ENCODE results near the gene PBX3. TPM values are rescaled to one million over a fixed set of nuclear protein-coding genes. Genes with fewer than 3 reads are reported as not detected.

The PBX3 gene
- total and polyA plus RNA-seq, 10 of the 15 experiments (the other 5 are each of a cell fraction or from before 2014, with no cell fraction given) = 6.7 to 146 (median 22.2) TPM

DNA sequence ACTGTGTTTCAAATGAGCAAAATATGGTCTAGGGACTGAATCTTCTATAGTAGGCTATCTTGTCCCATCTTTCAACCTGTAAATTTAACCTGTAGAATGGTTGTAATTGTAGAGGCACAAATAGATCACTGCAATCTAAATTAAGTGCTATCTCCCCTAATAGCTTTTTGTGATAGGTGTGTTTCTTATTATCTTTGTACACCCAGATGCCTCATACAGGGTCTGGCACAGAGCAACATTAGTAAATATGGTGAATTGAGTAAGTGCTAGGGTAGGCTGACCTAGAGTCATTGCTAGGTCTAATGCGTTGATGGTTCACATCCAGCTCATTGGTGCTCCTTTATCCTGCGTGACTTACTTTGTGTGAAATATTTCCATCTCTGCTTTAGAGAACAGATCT lies 100.6 kb downstream of the PBX3 start:
- no peak overlapping the region for H3K9ac ChIP-seq (ENCODE audit: control insufficient read depth, insufficient read depth, low read length)
- CTCF ChIA-PET = interaction anchor here (1.5 to 1.6 kb wide), 2 partner anchors 18 to 73 kb away, joined by 3 to 5 read pairs; no protein-coding TSS in a partner anchor
- no peaks in the 10 kb centered on the region for H3K27me3 ChIP-seq (replicated peaks in 1 of 2; ENCODE audit: control insufficient read depth in 2 of 2, insufficient read depth in 2 of 2, low read length in 1 of 2)
- in situ Hi-C loops (cut with MboI) = no loop called here
- SMC1A ChIA-PET (ENCODE audit: uncharacterized antibody, unreplicated experiment) = interaction anchor here (1.0 to 5.6 kb wide), 2 partner anchors 9 to 17 kb away, joined by 5 to 22 read pairs; no protein-coding TSS in a partner anchor
- no peaks in the 10 kb centered on the region for H3K4me1 ChIP-seq (ENCODE audit: control insufficient read depth, insufficient read depth, low read length)
- H3K4me2 ChIP-seq (ENCODE audit: control insufficient read depth, insufficient read depth) = no peak overlapping the region
- BruUV-seq (replicated peaks) = no TSS peak
- RAD21 ChIA-PET (ENCODE audit: unreplicated experiment) = no interaction called here
- H3K4me3 ChIP-seq = no peak overlapping the region
- H2AFZ ChIP-seq (ENCODE audit: control insufficient read depth, low read depth, low read length) = no peak overlapping the region
- H4K20me1 ChIP-seq (ENCODE audit: control insufficient read depth, insufficient read depth) = no peaks in the 10 kb centered on the region
- no peaks in the 10 kb centered on the region for H3K9me3 ChIP-seq (replicated peaks; ENCODE audit: control insufficient read depth, insufficient read depth, low read length)
- no peak overlapping the region for H3K27ac ChIP-seq (ENCODE audit: control insufficient read depth, insufficient read depth)
- intact Hi-C loops (cut with micrococcal nuclease; ENCODE audit: unreplicated experiment) = loop anchor here (5.0 kb wide), 1 partner anchor 35 kb away; no protein-coding TSS in a partner anchor
- H3K79me2 ChIP-seq (ENCODE audit: control insufficient read depth, insufficient read depth, low read length) = peaks cover 22% of the 10 kb centered on the region
- 88% methylated on average over 2 of the region's 2 CpGs for WGBS (ENCODE audit: insufficient coverage, insufficient replicate concordance, low lambda C conversion rate, missing lambda C conversion rate)
- DNase-seq (ENCODE audit: low read depth, low spot score) = no peak
- peaks cover 0 to 6% of the 10 kb centered on the region in 2 experiments; a peak in 2 of 4 replicates for H3K36me3 ChIP-seq (ENCODE audit: control insufficient read depth in 2 of 2, insufficient read depth in 2 of 2, low read length in 1 of 2)
- POLR2A ChIA-PET = no interaction called here
- TF ChIP-seq, protein P1, sequence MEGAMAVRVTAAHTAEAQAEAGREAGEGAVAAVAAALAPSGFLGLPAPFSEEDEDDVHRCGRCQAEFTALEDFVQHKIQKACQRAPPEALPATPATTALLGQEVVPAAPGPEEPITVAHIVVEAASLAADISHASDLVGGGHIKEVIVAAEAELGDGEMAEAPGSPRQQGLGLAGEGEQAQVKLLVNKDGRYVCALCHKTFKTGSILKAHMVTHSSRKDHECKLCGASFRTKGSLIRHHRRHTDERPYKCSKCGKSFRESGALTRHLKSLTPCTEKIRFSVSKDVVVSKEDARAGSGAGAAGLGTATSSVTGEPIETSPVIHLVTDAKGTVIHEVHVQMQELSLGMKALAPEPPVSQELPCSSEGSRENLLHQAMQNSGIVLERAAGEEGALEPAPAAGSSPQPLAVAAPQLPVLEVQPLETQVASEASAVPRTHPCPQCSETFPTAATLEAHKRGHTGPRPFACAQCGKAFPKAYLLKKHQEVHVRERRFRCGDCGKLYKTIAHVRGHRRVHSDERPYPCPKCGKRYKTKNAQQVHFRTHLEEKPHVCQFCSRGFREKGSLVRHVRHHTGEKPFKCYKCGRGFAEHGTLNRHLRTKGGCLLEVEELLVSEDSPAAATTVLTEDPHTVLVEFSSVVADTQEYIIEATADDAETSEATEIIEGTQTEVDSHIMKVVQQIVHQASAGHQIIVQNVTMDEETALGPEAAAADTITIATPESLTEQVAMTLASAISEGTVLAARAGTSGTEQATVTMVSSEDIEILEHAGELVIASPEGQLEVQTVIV (IDR thresholded peaks at IDR 0.05; ENCODE audit: borderline replicate concordance, partially characterized antibody) = no peak
- no peak for FAIRE-seq
- peak; percentile 50 for ATAC-seq

GRCh38 chr9:125850106-125850632 lies 103.0 kb downstream of the PBX3 start:
- H4K20me1 ChIP-seq (ENCODE audit: control insufficient read depth, insufficient read depth) = no peaks in the 10 kb centered on the region
- ChIA-PET SMC1A (ENCODE audit: uncharacterized antibody, unreplicated experiment) (interaction anchor here (1.1 to 2.9 kb wide), 4 partner anchors 8 to 289 kb away, joined by 3 to 11 read pairs (median 4); no protein-coding TSS in a partner anchor), POLR2A (no interaction called here), CTCF (no interaction called here), RAD21 (ENCODE audit: unreplicated experiment) (interaction anchor here (1.1 kb wide), 1 partner anchor 20 kb away, joined by 6 read pairs; no protein-coding TSS in a partner anchor)
- no peaks in the 10 kb centered on the region for H3K4me1 ChIP-seq (ENCODE audit: control insufficient read depth, insufficient read depth, low read length)
- H3K4me2 ChIP-seq (ENCODE audit: control insufficient read depth, insufficient read depth) = no peak overlapping the region
- intact Hi-C loops (cut with micrococcal nuclease; ENCODE audit: unreplicated experiment) = no loop called here
- DNase-seq (ENCODE audit: low read depth, low spot score) (no peak), ATAC-seq (no peak), FAIRE-seq (no peak)
- in situ Hi-C loops (cut with MboI) = no loop called here
- no peaks in the 10 kb centered on the region for H3K27me3 ChIP-seq (replicated peaks in 1 of 2; ENCODE audit: control insufficient read depth in 2 of 2, insufficient read depth in 2 of 2, low read length in 1 of 2)
- BruUV-seq (replicated peaks) = no TSS peak
- H3K9me3 ChIP-seq (replicated peaks; ENCODE audit: control insufficient read depth, insufficient read depth, low read length) = no peaks in the 10 kb centered on the region
- peaks cover 0 to 3% of the 10 kb centered on the region in 2 experiments; a peak in 2 of 4 replicates for H3K36me3 ChIP-seq (ENCODE audit: control insufficient read depth in 2 of 2, insufficient read depth in 2 of 2, low read length in 1 of 2)
- no peak overlapping the region for H3K27ac ChIP-seq (ENCODE audit: control insufficient read depth, insufficient read depth)
- no peak for TF ChIP-seq HDAC2 (IDR thresholded peaks at IDR 0.05)
- no peak for TF ChIP-seq SUZ12 (IDR thresholded peaks at IDR 0.05; ENCODE audit: unreplicated experiment)
- no peak for TF ChIP-seq KLF5 (IDR thresholded peaks at IDR 0.05; ENCODE audit: partially characterized antibody)
- no peak for TF ChIP-seq CBFB (IDR thresholded peaks at IDR 0.05; ENCODE audit: low read depth)
- no peak for TF ChIP-seq POLR2AphosphoS5 (IDR thresholded peaks at IDR 0.05; ENCODE audit: low read length)
- no peak for TF ChIP-seq JUNB (IDR thresholded peaks at IDR 0.05)
- no peak for TF ChIP-seq EGR1 (IDR thresholded peaks at IDR 0.05; ENCODE audit: borderline replicate concordance in 1 of 2, low read depth in 2 of 2, low read length in 2 of 2)
- no peak overlapping the region for H2AFZ ChIP-seq (ENCODE audit: control insufficient read depth, low read depth, low read length)
- no peak overlapping the region for H3K4me3 ChIP-seq
- H3K9ac ChIP-seq (ENCODE audit: control insufficient read depth, insufficient read depth, low read length) = no peak overlapping the region
- WGBS (ENCODE audit: insufficient coverage, insufficient replicate concordance, low lambda C conversion rate, missing lambda C conversion rate) = 96% methylated on average over 3 of the region's 3 CpGs
- peaks cover 12% of the 10 kb centered on the region for H3K79me2 ChIP-seq (ENCODE audit: control insufficient read depth, insufficient read depth, low read length)
